Tibial artery (tissue), 4 donors: Measurements from ENCODE around the gene LMOD3.

ENCODE experiments used
- DNase-seq, 2 donors: peaks; one replicate each; pipeline ENCODE4 v3.0.0-alpha.2; 2019
- H3K27ac ChIP-seq, 2 donors: fragments of 200-600 bp; sonication (generic) in 1 of 2; 1 replicate in 1 of 2; 2 replicates in 1 of 2; pipeline ENCODE4 v1.5.1; 2018 to 2019; ENCODE audit warnings: mild to moderate bottlenecking in 1 of 2
- H3K27me3 ChIP-seq, 2 donors: fragments of 200-600 bp; sonication (generic) in 1 of 2; one replicate each; pipeline versions ENCODE4 v1.5.1 to v1.6.0; 2016 to 2019
- H3K36me3 ChIP-seq, 3 donors: fragments of 200-600 bp; sonication (generic) in 2 of 3; one replicate each; pipeline ENCODE4 v1.5.1; 2016 to 2019; ENCODE audit warnings: mild to moderate bottlenecking in 2 of 3
- H3K4me1 ChIP-seq, 4 donors: fragments of 200-600 bp; sonication (generic) in 2 of 4; 1 replicate in 3 of 4; 2 replicates in 1 of 4; pipeline ENCODE4 v1.5.1; 2016 to 2019
- H3K4me3 ChIP-seq, 2 donors: fragments of 200-600 bp; sonication (generic) in 1 of 2; 1 replicate in 1 of 2; 2 replicates in 1 of 2; pipeline ENCODE4 v1.5.1; 2018 to 2019; ENCODE audit warnings: mild to moderate bottlenecking in 2 of 2
- H3K9me3 ChIP-seq, 3 donors: fragments of 200-600 bp; sonication (generic) in 1 of 3; one replicate each; pipeline ENCODE4 v1.5.1; 2016 to 2019
- CTCF ChIP-seq, 2 experiments: fragments of 200-600 bp in 1 of 2; fragments of 450-650 bp in 1 of 2; IDR thresholded peaks; one replicate each; pipeline ENCODE4 v1.5.1; 2017 to 2019; ENCODE audit warnings: antibody characterized with exemption in 2 of 2, mild to moderate bottlenecking in 1 of 2, moderate library complexity in 1 of 2
- intact Hi-C: fragments of 100-400 bp; cut with DNase I; formaldehyde crosslinking; loops from one replicate; pipeline ENCODE4 v1.15.0; 2023; ENCODE audit warnings: low total_unique reads

The LMOD3 gene

GRCh38 chr3:69126999-69127398 is 4.6 kb upstream of the LMOD3 start:
- Histone ChIP-seq H3K36me3 (no peaks in the 10 kb centered on the region), H3K4me1 (peaks cover 0 to 8% (median 0%) of the 10 kb centered on the region in 4 donors), H3K27me3 (peaks cover 0 to 4% of the 10 kb centered on the region in 2 donors), H3K4me3 (no peak overlapping the region), H3K9me3 (no peaks in the 10 kb centered on the region), H3K27ac (no peak overlapping the region)
- no peak for TF ChIP-seq CTCF (IDR thresholded peaks at IDR 0.05)
- no peak for DNase-seq
- intact Hi-C loops = no loop called here

GRCh38 chr3:69126216-69126615 is 3.8 kb upstream of the LMOD3 start:
- DNase-seq = no peak
- H3K27ac ChIP-seq = no peak overlapping the region
- no peaks in the 10 kb centered on the region for H3K9me3 ChIP-seq
- H3K36me3 ChIP-seq = no peaks in the 10 kb centered on the region
- intact Hi-C loops = no loop called here
- peaks cover 0 to 10% (median 0%) of the 10 kb centered on the region in 4 donors for H3K4me1 ChIP-seq
- no peak for TF ChIP-seq CTCF (IDR thresholded peaks at IDR 0.05)
- peaks cover 0 to 4% of the 10 kb centered on the region in 2 donors for H3K27me3 ChIP-seq
- no peak overlapping the region for H3K4me3 ChIP-seq

- Histone ChIP-seq H3K27me3 (peaks cover 0 to 4% of the 10 kb centered on the region in 2 donors), H3K27ac (no peak overlapping the region), H3K4me1 (peaks cover 0 to 12% (median 0%) of the 10 kb centered on the region in 4 donors), H3K4me3 (no peak overlapping the region), H3K36me3 (no peaks in the 10 kb centered on the region), H3K9me3 (no peaks in the 10 kb centered on the region)
- DNase-seq = no peak
- no peak for TF ChIP-seq CTCF (IDR thresholded peaks at IDR 0.05)
- intact Hi-C loops = no loop called here
Measured at GRCh38 chr3:69121950-69122349, 445 bp downstream of the LMOD3 start.

- no peak overlapping the region for H3K27ac ChIP-seq
- peaks cover 0 to 12% (median 0%) of the 10 kb centered on the region in 4 donors for H3K4me1 ChIP-seq
- no peaks in the 10 kb centered on the region for H3K36me3 ChIP-seq
- H3K4me3 ChIP-seq = no peak overlapping the region
- no peak for TF ChIP-seq CTCF (IDR thresholded peaks at IDR 0.05)
- peaks cover 0 to under 1% of the 10 kb centered on the region in 2 donors for H3K27me3 ChIP-seq
- H3K9me3 ChIP-seq = no peaks in the 10 kb centered on the region
- intact Hi-C loops = no loop called here
- no peak for DNase-seq
Measured at GRCh38 chr3:69121513-69121912, 882 bp downstream of the LMOD3 start.

- intact Hi-C loops = no loop called here
- Histone ChIP-seq H3K4me3 (no peak overlapping the region), H3K4me1 (peaks cover 0 to 12% (median 0%) of the 10 kb centered on the region in 4 donors), H3K9me3 (no peaks in the 10 kb centered on the region), H3K36me3 (no peaks in the 10 kb centered on the region), H3K27me3 (no peaks in the 10 kb centered on the region), H3K27ac (no peak overlapping the region)
- peak; percentile 71 to 78 for DNase-seq
- TF ChIP-seq CTCF (IDR thresholded peaks at IDR 0.05) = peak; percentile 80 to 91
Measured at GRCh38 chr3:69120879-69121464, 1.4 kb downstream of the LMOD3 start.

GRCh38 chr3:69119681-69120080 is 2.7 kb downstream of the LMOD3 start:
- Histone ChIP-seq H3K4me1 (peaks cover 0 to 12% (median 0%) of the 10 kb centered on the region in 4 donors), H3K4me3 (no peak overlapping the region), H3K9me3 (no peaks in the 10 kb centered on the region), H3K27ac (no peak overlapping the region), H3K36me3 (no peaks in the 10 kb centered on the region), H3K27me3 (no peaks in the 10 kb centered on the region)
- intact Hi-C loops = no loop called here
- no peak for DNase-seq
- no peak for TF ChIP-seq CTCF (IDR thresholded peaks at IDR 0.05)
